Measurements from ENCODE around the gene HSPA1A.
"Not testable (repeated sequence)": the region's sequence is repeated elsewhere in the genome, so short reads cannot be mapped to it uniquely, and the experiment has no call there.

The HSPA1A gene

GRCh38 chr6:31864123-31864562 is 48.8 kb downstream of the HSPA1A start:
- DNase-seq (ENCODE audit: low spot score): not testable (repeated sequence)

- DNase-seq (ENCODE audit: low spot score): no peak
Observed at GRCh38 chr6:31864818-31865204, 49.5 kb downstream of the HSPA1A start.

GRCh38 chr6:31865205-31866118 is 50.1 kb downstream of the HSPA1A start:
- DNase-seq (ENCODE audit: low spot score): no peak

Small RNA genes within 50 kb of the gene (small RNA-seq; reads per million reads assigned to genes)
- 0 reads per million in 2 experiments for gene RF00019
- 8.0 to 313 reads per million in 2 experiments for gene SNORD48
- gene SNORD52: 0 reads per million in 2 experiments

All from SK-N-DZ (cell line).